Neural cell (in vitro differentiated cells): ENCODE results near the gene NBEAL1. TPM values are rescaled to one million over a fixed set of nuclear protein-coding genes. Genes with fewer than 3 reads are reported as not detected.

Source experiments
- H2AFZ ChIP-seq: fragments of 200-600, 300-800 bp; sonication (generic), shearing (Covaris generic); 2 replicates; pipeline ENCODE4 v1.6.0; 2014; ENCODE audit warnings: low read depth, mild to moderate bottlenecking, antibody characterized with exemption, low read length, moderate library complexity
- H3F3A ChIP-seq: fragments of 200-600 bp; shearing (Covaris generic); 2 replicates; pipeline ENCODE4 v1.6.1; 2016; ENCODE audit warnings: mild to moderate bottlenecking, moderate library complexity, mixed read lengths, antibody characterized with exemption, low read length; ENCODE audit not compliant: insufficient read depth, poor library complexity, severe bottlenecking
- H3K27ac ChIP-seq: fragments of 200-600, 300-800 bp; sonication (generic), shearing (Covaris generic); 2 replicates; pipeline ENCODE4 v1.5.1; 2014; ENCODE audit warnings: mild to moderate bottlenecking, low read length, moderate library complexity
- H3K27me3 ChIP-seq: fragments of 300-800, 200-600 bp; sonication (generic), shearing (Covaris generic); 2 replicates; pipeline ENCODE4 v1.6.0; 2014; ENCODE audit warnings: mild to moderate bottlenecking, low read depth, low read length, moderate library complexity; ENCODE audit not compliant: insufficient read depth
- H3K36me3 ChIP-seq: fragments of 300-800, 200-600 bp; sonication (generic), shearing (Covaris generic); 2 replicates; pipeline ENCODE4 v1.5.1; 2014; ENCODE audit warnings: mild to moderate bottlenecking, antibody characterized with exemption, low read length, moderate library complexity; ENCODE audit not compliant: insufficient read depth
- H3K4me2 ChIP-seq: fragments of 300-800, 200-600 bp; sonication (generic), shearing (Covaris generic); 2 replicates; pipeline ENCODE4 v1.6.0; 2014; ENCODE audit warnings: mild to moderate bottlenecking, low read length
- H3K4me3 ChIP-seq: fragments of 300-800, 200-600 bp; sonication (generic), shearing (Covaris generic); 2 replicates; pipeline ENCODE4 v1.5.1; 2014; ENCODE audit warnings: mild to moderate bottlenecking, low read length, moderate library complexity
- H3K79me2 ChIP-seq: fragments of 200-600 bp; shearing (Covaris generic); replicated peaks from 2 replicates; pipeline ENCODE4 v1.6.0; 2014; ENCODE audit warnings: mild to moderate bottlenecking, low read length, moderate library complexity; ENCODE audit not compliant: insufficient read depth
- H3K9ac ChIP-seq: fragments of 300-800, 200-600 bp; sonication (generic), shearing (Covaris generic); 2 replicates; pipeline ENCODE4 v1.6.1; 2016; ENCODE audit warnings: mild to moderate bottlenecking, low read length, mixed read lengths
- H3K9me2 ChIP-seq: fragments of 200-600 bp; shearing (Covaris generic); 2 replicates; pipeline ENCODE4 v1.6.1; 2016; ENCODE audit warnings: mild to moderate bottlenecking, low read length, mixed read lengths; ENCODE audit not compliant: insufficient read depth
- H3K9me3 ChIP-seq: fragments of 200-600, 300-800 bp; sonication (generic), shearing (Covaris generic); 2 replicates; pipeline ENCODE4 v1.6.1; 2016; ENCODE audit warnings: mild to moderate bottlenecking, mixed run types, low read length, moderate library complexity, mixed read lengths
- H4K20me1 ChIP-seq: fragments of 200-600 bp; shearing (Covaris generic); 2 replicates; pipeline ENCODE4 v1.6.1; 2016; ENCODE audit warnings: mild to moderate bottlenecking, mixed run types; ENCODE audit not compliant: insufficient read depth
- EP300 ChIP-seq: fragments of 450-650 bp; conservative IDR thresholded peaks from 2 replicates; pipeline ENCODE4 v1.6.1; 2014; ENCODE audit warnings: antibody characterized with exemption, mild to moderate bottlenecking, moderate library complexity; ENCODE audit not compliant: poor library complexity, severe bottlenecking
- EZH2 ChIP-seq: fragments of 200-600, 300-800 bp; shearing (Covaris generic), sonication (generic); IDR thresholded peaks from 2 replicates; pipeline ENCODE4 v1.6.1; 2014; ENCODE audit warnings: antibody characterized with exemption, low read length, borderline replicate concordance, mild to moderate bottlenecking; ENCODE audit not compliant: insufficient read depth, poor library complexity, severe bottlenecking
- MXI1 ChIP-seq: fragments of 450-650 bp; conservative IDR thresholded peaks from 2 replicates; pipeline ENCODE4 v1.6.1; 2014; ENCODE audit warnings: antibody characterized with exemption, mild to moderate bottlenecking; ENCODE audit not compliant: poor library complexity, severe bottlenecking
- POLR2AphosphoS5 ChIP-seq: IDR thresholded peaks from 2 replicates; pipeline ENCODE4 v1.6.1; 2012
- RAD21 ChIP-seq: fragments of 450-650 bp; conservative IDR thresholded peaks from 2 replicates; pipeline ENCODE4 v1.6.1; 2014; ENCODE audit warnings: antibody characterized with exemption, mild to moderate bottlenecking, moderate library complexity
- SMC3 ChIP-seq: fragments of 450-650 bp; conservative IDR thresholded peaks from 2 replicates; pipeline ENCODE4 v1.6.1; 2014; ENCODE audit warnings: antibody characterized with exemption, mild to moderate bottlenecking, moderate library complexity; ENCODE audit not compliant: poor library complexity
- TAF1 ChIP-seq: IDR thresholded peaks from 2 replicates; pipeline ENCODE4 v1.6.1; 2012; ENCODE audit warnings: low read depth
- polyA plus RNA-seq: library from polyadenylated mRNA; depleted of rRNA; stranded (reverse); fragments of >200 nt; gene quantifications from 2 replicates; pipeline ENCODE4 v1.2.3, GENCODE V29; 2014
- small RNA-seq, 3 experiments: library from RNA; depleted of rRNA; stranded (forward); fragments of <200 nt; gene quantifications; one replicate each; pipeline ENCODE3, GENCODE V24; 2012
- TF ChIP-seq, protein P1 (sequence below): IDR thresholded peaks from 2 replicates; pipeline ENCODE4 v1.6.1; 2012; ENCODE audit warnings: borderline replicate concordance
- TF ChIP-seq, protein P2 (sequence below): fragments of 450-650 bp; IDR thresholded peaks from 2 replicates; pipeline ENCODE4 v1.5.1; 2014; ENCODE audit warnings: antibody characterized with exemption, mild to moderate bottlenecking, moderate library complexity; ENCODE audit not compliant: poor library complexity, severe bottlenecking

NBEAL1 gene
- polyA plus RNA-seq, 1 donor from 2014 or later: 7.9 TPM

DNA sequence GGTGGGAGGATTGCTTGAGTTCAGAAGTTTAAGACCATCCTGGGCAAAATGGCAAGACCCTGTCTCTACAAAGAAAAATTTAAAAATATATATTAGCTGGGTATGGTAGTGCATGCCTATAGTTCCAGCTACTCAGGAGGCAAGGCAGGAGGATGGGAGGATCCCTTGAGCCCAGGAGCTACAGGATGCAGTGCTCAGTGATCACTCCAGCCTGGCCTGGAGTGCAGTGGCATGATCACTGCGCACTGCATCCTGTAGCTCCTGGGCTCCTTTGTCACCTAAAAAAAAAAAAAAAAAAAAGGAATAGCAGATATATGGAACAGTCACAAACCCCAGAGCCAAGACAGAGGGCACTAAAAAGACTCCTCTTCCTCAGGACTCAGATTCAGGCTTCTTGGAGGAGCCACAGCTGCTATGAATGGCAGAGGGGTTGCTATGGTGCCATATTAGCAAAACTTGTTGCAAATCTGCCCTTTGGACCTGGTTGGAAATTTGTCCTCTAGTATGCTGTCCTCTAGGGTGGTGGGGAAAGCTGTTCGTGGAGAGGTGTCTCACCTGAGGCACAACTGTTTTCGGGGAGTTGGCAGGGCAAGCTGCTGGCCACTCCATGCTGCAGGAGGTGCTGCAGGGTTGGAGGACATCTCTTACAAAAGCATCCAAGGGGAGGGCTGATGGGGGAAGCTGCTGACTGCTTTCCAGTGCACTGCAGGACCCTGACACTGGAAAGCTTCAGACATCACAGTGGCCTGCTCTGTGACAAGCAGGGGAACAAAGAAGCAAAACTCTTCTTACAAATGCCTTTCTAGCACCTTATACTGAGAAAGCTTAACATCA is 246.9 kb downstream of the NBEAL1 start:
- Histone ChIP-seq H3K27ac (no peak overlapping the region), H3K9ac (no peak overlapping the region), H4K20me1 (no peaks in the 10 kb centered on the region)

More for the DNA sequence above, 246.9 kb downstream of the NBEAL1 start:
- H3K9me3 ChIP-seq: no peaks in the 10 kb centered on the region
- no peak overlapping the region for H2AFZ ChIP-seq
- no peaks in the 10 kb centered on the region for H3K36me3 ChIP-seq
- no peak overlapping the region for H3K4me3 ChIP-seq
- H3F3A ChIP-seq: no peaks in the 10 kb centered on the region
- no peaks in the 10 kb centered on the region for H3K27me3 ChIP-seq
- no peaks in the 10 kb centered on the region for H3K9me2 ChIP-seq
- no peak overlapping the region for H3K4me2 ChIP-seq
- no peak for TF ChIP-seq MXI1
- TF ChIP-seq EP300: no peak
- TF ChIP-seq RAD21: no peak
- no peak for TF ChIP-seq SMC3
- TF ChIP-seq EZH2: no peak
- no peak for TF ChIP-seq POLR2AphosphoS5
- TF ChIP-seq, protein P1, sequence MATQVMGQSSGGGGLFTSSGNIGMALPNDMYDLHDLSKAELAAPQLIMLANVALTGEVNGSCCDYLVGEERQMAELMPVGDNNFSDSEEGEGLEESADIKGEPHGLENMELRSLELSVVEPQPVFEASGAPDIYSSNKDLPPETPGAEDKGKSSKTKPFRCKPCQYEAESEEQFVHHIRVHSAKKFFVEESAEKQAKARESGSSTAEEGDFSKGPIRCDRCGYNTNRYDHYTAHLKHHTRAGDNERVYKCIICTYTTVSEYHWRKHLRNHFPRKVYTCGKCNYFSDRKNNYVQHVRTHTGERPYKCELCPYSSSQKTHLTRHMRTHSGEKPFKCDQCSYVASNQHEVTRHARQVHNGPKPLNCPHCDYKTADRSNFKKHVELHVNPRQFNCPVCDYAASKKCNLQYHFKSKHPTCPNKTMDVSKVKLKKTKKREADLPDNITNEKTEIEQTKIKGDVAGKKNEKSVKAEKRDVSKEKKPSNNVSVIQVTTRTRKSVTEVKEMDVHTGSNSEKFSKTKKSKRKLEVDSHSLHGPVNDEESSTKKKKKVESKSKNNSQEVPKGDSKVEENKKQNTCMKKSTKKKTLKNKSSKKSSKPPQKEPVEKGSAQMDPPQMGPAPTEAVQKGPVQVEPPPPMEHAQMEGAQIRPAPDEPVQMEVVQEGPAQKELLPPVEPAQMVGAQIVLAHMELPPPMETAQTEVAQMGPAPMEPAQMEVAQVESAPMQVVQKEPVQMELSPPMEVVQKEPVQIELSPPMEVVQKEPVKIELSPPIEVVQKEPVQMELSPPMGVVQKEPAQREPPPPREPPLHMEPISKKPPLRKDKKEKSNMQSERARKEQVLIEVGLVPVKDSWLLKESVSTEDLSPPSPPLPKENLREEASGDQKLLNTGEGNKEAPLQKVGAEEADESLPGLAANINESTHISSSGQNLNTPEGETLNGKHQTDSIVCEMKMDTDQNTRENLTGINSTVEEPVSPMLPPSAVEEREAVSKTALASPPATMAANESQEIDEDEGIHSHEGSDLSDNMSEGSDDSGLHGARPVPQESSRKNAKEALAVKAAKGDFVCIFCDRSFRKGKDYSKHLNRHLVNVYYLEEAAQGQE: no peak
- TF ChIP-seq, protein P2, sequence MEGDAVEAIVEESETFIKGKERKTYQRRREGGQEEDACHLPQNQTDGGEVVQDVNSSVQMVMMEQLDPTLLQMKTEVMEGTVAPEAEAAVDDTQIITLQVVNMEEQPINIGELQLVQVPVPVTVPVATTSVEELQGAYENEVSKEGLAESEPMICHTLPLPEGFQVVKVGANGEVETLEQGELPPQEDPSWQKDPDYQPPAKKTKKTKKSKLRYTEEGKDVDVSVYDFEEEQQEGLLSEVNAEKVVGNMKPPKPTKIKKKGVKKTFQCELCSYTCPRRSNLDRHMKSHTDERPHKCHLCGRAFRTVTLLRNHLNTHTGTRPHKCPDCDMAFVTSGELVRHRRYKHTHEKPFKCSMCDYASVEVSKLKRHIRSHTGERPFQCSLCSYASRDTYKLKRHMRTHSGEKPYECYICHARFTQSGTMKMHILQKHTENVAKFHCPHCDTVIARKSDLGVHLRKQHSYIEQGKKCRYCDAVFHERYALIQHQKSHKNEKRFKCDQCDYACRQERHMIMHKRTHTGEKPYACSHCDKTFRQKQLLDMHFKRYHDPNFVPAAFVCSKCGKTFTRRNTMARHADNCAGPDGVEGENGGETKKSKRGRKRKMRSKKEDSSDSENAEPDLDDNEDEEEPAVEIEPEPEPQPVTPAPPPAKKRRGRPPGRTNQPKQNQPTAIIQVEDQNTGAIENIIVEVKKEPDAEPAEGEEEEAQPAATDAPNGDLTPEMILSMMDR: no peak
- TF ChIP-seq TAF1: no peak
- H3K79me2 ChIP-seq: peaks cover 4% of the 10 kb centered on the region

Small RNA genes within 50 kb of the gene (small RNA-seq; reads per million reads assigned to genes)
- gene AC010900.2 (0 reads per million in 3 experiments), gene RF00408 (0 reads per million in 3 experiments), gene RN7SL670P (0 reads per million in 3 experiments)

Other genes starting within 250 kb of the NBEAL1 start
- gene ICA1L, start 143.1 kb upstream of the NBEAL1 start, polyA plus RNA-seq: 61.2 and 61.4 TPM in 2 replicates
- 26.8 and 32.9 TPM in 2 replicates for gene WDR12, start 103.2 kb upstream of the NBEAL1 start, polyA plus RNA-seq
- gene CARF, start 102.6 kb upstream of the NBEAL1 start, polyA plus RNA-seq: 20.1 and 32.2 TPM in 2 replicates
- gene CYP20A1, start 224.1 kb downstream of the NBEAL1 start, polyA plus RNA-seq: 12.9 and 13.8 TPM in 2 replicates